Rectal smooth muscle tissue (tissue), 1 donor: Measurements from ENCODE around the gene MOB1A.

Experiments used
- H3K27ac ChIP-seq: one replicate; pipeline ENCODE4 v1.7.0; 2013; ENCODE audit warnings: low read depth, low read length, inconsistent platforms
- H3K27me3 ChIP-seq: one replicate; pipeline ENCODE4 v1.7.0; 2013; ENCODE audit warnings: low read length; ENCODE audit not compliant: control insufficient read depth, insufficient read depth
- H3K36me3 ChIP-seq: one replicate; pipeline ENCODE4 v1.7.0; 2013; ENCODE audit warnings: low read length; ENCODE audit not compliant: control insufficient read depth, insufficient read depth
- H3K4me1 ChIP-seq: one replicate; pipeline ENCODE4 v1.7.0; 2013; ENCODE audit warnings: low read length; ENCODE audit not compliant: control insufficient read depth, insufficient read depth
- H3K4me3 ChIP-seq: one replicate; pipeline ENCODE4 v1.7.0; 2013; ENCODE audit warnings: low read length
- H3K9ac ChIP-seq: one replicate; pipeline ENCODE4 v1.7.0; 2013; ENCODE audit warnings: low read length

Gene MOB1A

DNA sequence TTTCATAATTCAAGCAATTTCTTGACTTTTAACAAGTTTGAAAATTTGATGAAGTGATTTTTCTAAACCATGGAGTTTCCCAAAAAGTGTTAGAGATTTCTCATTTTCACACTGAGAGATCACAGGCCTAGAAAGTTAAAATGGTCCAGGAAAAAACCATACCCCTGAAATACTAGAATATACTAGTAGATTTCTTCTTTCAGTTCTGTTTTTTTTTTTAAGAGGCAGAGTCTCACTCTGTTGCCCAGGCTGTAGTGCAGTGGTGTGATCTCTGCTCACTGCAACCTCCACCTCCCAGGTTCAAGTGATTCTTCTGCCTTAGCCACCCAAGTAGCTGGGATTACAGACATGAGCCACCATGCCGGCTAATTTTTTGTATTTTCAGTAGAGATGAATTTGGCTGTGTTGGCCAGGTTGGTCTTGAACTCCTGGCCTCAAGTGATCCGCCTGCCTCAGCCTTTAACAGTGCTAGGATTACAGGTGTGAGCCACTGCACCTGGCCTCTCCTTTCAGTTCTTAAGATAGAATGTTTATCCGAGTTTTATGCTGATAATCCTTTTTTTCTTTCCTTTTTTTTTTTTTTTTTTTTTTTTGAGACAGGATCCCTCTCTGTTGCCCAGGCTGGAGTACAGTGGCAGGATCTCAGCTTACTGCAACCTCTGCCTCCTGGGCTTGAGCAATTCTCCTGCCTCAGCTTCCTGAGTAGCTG, 34.2 kb upstream of the MOB1A start:
- Histone ChIP-seq H3K36me3 (no peaks in the 10 kb centered on the region), H3K27me3 (no peaks in the 10 kb centered on the region), H3K4me3 (no peak overlapping the region), H3K9ac (no peak overlapping the region), H3K27ac (no peak overlapping the region), H3K4me1 (no peaks in the 10 kb centered on the region)

DNA sequence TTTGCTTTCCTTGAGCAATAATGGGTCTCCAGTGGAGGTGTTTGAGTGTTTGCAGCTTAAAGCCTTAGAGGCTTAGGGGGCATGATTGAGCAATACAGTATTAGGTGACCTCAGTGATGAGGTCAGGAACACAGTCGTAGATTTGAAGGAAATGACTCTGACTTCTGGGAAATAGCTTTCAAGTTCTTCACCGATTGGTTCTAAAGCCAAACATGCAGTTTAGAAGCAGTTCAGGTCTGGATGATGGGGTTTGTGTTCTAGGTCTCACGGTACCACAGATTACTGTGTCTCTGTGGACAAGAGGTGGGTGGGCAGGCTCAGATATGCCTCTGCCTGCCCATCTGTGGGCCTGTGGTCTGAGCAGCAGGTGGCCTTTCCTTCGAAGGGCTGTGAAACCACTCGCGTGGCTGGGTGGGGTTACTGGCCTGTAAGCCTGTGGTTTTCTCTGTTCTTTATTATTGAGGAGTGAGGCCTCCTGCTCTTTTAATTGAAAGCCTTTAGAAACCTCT, 27.6 kb upstream of the MOB1A start:
- Histone ChIP-seq H3K4me3 (no peak overlapping the region), H3K36me3 (no peaks in the 10 kb centered on the region), H3K27me3 (no peaks in the 10 kb centered on the region), H3K9ac (no peak overlapping the region), H3K27ac (no peak overlapping the region), H3K4me1 (no peaks in the 10 kb centered on the region)

DNA sequence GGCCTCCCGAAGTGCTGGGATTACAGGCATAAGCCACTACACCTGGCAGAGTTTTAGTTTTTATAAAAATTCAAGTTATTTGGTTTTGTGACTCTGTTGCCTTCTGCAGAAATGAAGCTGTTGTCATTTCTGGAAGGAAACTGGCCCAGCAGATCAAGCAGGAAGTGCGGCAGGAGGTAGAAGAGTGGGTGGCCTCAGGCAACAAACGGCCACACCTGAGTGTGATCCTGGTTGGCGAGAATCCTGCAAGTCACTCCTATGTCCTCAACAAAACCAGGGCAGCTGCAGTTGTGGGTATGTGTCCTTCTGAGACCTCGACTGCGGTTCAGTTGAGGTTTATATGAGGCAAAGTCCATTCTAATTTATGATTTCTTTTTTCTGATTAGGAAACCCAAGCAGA, 26.9 kb upstream of the MOB1A start:
- no peaks in the 10 kb centered on the region for H3K27me3 ChIP-seq
- H3K4me1 ChIP-seq, result no peaks in the 10 kb centered on the region
- no peak overlapping the region for H3K4me3 ChIP-seq
- no peak overlapping the region for H3K9ac ChIP-seq
- no peaks in the 10 kb centered on the region for H3K36me3 ChIP-seq
- H3K27ac ChIP-seq, result no peak overlapping the region

DNA sequence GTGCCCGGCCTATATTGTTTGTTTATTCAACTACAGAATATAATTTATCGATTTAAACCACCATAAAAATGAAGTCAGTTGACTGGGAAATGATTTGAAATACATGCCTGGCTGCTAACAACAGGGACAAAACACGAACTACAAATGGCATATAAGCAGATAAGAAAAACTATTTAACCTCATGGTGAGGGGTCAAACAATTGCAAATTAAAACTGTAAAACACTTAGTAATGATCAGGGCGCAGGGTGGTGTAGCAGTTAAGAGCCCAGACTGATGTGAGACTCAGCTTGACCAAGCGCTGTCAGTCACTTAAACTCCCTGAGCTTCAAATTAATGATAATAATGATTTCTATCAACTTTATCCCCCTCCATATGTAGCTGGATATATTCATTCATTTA, 26.4 kb upstream of the MOB1A start:
- Histone ChIP-seq H3K9ac (no peak overlapping the region), H3K27me3 (no peaks in the 10 kb centered on the region), H3K36me3 (no peaks in the 10 kb centered on the region), H3K4me1 (no peaks in the 10 kb centered on the region), H3K4me3 (no peak overlapping the region), H3K27ac (no peak overlapping the region)

DNA sequence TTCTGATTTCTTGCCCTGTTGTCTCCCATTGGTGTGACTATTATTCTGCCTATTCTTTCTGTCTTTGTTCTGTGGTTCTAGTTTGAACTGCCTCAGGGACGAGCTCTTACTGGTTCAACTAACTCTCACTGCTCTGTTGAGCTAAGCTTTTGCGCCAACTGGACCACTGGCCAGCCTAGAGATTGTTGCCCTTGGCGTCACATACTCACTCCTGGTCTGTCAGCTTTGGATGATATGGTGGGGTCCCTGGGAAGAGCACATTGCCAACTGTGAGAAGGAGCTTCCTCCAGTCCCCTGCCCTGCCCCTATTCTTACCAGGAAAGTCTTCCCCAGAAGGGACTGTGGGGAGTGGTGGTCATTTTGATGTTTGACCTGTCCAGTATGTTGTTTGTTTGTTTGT, 25.8 kb upstream of the MOB1A start:
- Histone ChIP-seq H3K36me3 (no peaks in the 10 kb centered on the region), H3K4me1 (no peaks in the 10 kb centered on the region), H3K4me3 (no peak overlapping the region), H3K9ac (no peak overlapping the region), H3K27ac (no peak overlapping the region), H3K27me3 (no peaks in the 10 kb centered on the region)

DNA sequence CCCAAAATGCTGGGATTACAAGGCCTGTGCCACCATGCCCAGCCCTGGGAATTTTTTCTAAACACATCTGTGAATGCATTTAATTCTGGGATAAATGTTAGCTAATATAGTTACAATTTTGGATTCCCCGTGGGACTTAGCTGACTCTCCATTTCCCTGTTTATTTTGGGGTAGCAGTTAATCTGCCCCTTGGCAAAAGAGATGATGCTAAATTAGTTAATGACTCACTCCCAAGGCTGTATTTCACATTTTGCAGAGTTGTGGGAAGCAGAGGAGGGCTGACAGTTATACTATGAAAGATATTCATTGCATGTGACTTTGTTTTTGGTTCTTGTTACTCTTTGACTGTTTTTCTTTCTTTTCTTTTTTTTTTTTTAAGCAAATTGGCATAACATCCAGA, 22.9 kb upstream of the MOB1A start:
- no peak overlapping the region for H3K4me3 ChIP-seq
- no peaks in the 10 kb centered on the region for H3K36me3 ChIP-seq
- no peak overlapping the region for H3K27ac ChIP-seq
- H3K27me3 ChIP-seq, result no peaks in the 10 kb centered on the region
- H3K4me1 ChIP-seq, result no peaks in the 10 kb centered on the region
- H3K9ac ChIP-seq, result no peak overlapping the region

DNA sequence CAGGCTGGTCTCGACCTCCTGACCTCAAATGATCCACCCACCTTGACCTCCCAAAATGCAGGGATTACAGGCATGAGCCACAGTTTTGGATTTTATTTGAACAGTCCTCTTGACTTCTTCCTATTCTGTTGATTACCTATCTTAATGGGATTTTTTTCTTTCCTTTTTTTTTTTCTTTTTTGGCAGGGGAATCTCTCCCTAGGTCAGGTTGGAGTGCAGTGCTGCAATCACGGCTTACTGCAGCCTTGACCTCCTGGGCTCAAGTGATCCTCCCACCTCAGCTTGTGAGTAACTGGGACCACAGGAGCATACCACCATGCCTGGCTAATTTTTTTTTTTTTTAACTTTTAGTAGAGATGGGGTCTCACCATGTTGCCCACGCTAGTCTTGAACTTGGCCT, 22.5 kb upstream of the MOB1A start:
- Histone ChIP-seq H3K4me3 (no peak overlapping the region), H3K9ac (no peak overlapping the region), H3K36me3 (no peaks in the 10 kb centered on the region), H3K27me3 (no peaks in the 10 kb centered on the region), H3K27ac (no peak overlapping the region), H3K4me1 (no peaks in the 10 kb centered on the region)

DNA sequence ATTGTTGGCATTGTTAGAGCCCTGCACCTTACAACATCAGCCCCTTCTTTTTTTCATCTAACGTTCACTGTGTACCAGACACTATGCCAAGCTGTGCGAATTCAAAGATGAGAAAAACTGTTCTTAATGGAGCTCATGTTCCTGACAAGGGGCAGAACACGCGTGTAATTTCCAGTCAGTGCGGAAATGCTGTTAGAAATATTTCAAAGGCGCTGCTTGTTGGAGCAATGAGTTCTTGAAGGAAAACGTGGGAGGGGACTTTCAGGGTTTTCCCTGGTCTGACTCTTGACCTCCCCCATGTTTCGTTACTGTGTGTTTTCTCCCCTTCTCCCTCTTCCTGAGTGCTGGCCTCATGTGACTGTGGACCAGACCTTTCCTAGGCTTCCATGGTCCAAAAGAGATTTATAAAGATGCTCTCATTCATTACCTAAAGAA, 21.2 kb upstream of the MOB1A start:
- Histone ChIP-seq H3K4me3 (peak overlapping the region; percentile 68), H3K27me3 (no peaks in the 10 kb centered on the region), H3K4me1 (no peaks in the 10 kb centered on the region), H3K27ac (no peak overlapping the region), H3K36me3 (no peaks in the 10 kb centered on the region), H3K9ac (no peak overlapping the region)

DNA sequence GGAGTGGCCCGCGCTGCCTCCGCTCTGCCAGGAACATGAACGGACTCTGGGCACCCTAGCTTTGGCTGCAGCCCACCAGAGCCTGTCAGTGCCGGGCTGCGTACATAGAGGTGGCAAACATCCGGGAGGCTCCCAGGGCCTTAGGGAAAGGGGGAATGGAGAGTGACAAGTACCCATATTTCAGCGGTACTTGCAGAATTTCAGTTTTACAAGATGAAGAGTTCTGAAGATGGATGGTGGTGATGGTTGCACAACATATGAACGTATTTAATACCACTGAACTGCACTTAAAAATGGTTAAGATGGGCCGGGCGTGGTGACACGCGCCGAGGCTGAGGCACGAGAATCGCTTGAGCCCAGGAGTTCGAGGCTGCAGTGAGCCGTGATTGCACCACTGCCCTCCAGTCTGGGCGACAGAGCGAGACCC, 20.6 kb upstream of the MOB1A start:
- no peaks in the 10 kb centered on the region for H3K36me3 ChIP-seq
- no peak overlapping the region for H3K27ac ChIP-seq
- H3K27me3 ChIP-seq, result no peaks in the 10 kb centered on the region
- no peak overlapping the region for H3K9ac ChIP-seq
- H3K4me1 ChIP-seq, result no peaks in the 10 kb centered on the region
- peak overlapping the region; percentile 68 for H3K4me3 ChIP-seq

DNA sequence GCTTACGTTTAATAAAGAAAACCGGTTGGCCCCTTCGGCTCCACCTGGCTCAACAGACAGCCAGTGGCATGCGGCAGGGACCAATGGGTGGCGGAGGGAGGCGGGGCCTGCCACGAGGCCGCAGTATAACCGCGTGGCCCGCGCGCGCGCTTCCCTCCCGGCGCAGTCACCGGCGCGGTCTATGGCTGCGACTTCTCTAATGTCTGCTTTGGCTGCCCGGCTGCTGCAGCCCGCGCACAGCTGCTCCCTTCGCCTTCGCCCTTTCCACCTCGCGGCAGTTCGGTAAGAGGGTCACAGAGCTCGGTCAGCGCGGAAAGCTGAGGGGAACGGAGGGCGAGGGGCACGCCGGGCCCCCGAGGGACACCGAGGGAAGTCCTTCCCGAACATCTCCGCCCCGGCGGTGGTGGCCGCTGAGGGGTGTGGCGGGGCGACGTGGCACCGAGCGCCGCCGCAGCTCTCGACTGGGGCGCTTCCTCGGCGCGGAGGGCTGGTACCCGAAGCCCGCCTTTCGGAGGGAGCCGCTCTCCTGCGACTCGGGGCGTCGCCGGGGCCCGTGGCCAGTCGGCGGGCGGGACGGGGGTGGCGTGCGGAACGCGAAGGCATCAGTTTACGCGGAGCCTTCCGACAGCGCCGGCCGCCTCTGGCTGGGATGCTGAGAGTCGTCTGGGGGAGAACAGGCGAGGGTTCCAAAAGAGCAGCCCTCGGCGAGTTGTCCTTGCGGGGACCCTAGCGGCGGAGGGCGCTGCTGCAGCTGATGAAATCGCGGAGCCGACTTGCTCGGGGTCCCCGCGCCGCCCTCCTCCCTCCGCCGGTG, 20.0 kb upstream of the MOB1A start, which contains the start of gene MTHFD2:
Gene MTHFD2, plus strand, starts transcription at position 155 of the 814 bp plus-strand sequence. Its CDS starts 27 bp downstream, at position 182.
- Histone ChIP-seq H3K27me3 (no peaks in the 10 kb centered on the region), H3K9ac (no peak within 1 kb of the TSS), H3K4me3 (peak within 1 kb of the TSS; percentile 68), H3K4me1 (no peaks in the 10 kb centered on the region), H3K27ac (peak within 1 kb of the TSS; percentile 70), H3K36me3 (no peaks in the 10 kb centered on the region)

DNA sequence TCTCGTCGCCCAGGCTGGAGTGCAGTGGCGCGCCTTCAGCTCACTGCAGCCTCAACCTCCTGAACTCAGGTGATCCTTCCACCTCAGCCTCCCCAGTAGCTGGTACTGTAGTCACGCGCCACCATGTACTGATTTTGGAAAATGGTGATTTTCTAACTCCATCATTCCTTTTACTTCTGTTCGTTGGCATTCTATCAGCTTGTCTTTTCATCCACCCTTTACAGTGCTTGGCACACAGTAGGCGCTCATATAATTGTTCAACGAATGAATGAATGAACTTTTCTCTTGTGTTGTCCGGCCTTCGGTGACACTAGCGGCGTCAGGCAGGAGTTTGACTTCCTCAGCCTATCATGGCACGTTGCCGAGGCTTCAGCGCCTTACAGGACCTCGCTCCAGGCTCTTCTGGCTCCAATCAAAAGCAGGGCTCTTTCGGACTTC, 19.4 kb upstream of the MOB1A start:
- H3K9ac ChIP-seq, result no peak overlapping the region
- no peaks in the 10 kb centered on the region for H3K4me1 ChIP-seq
- H3K27ac ChIP-seq, result no peak overlapping the region
- H3K4me3 ChIP-seq, result peak overlapping the region; percentile 68
- no peaks in the 10 kb centered on the region for H3K27me3 ChIP-seq
- no peaks in the 10 kb centered on the region for H3K36me3 ChIP-seq

DNA sequence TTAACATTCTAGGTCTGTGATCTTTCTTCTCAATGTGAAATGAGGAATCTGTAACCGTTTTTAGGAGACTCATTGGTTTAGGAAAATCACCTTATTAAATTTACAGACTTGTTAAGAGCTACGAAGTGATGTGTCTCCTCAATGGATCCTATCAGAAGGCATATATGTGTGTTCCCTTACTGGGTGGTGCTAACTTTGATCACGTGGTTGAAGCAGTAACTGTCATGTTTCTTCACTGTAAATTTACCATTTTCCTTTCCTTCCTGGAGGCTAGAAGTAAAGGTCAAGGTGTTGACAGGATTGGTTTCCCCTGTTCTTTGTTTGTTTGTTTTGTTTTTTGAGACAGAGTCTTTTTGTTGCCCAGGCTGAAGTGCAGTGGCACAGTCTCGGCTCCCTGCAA, 18.4 kb upstream of the MOB1A start:
- H3K4me3 ChIP-seq, result no peak overlapping the region
- H3K36me3 ChIP-seq, result no peaks in the 10 kb centered on the region
- no peaks in the 10 kb centered on the region for H3K4me1 ChIP-seq
- H3K27ac ChIP-seq, result no peak overlapping the region
- H3K27me3 ChIP-seq, result no peaks in the 10 kb centered on the region
- no peak overlapping the region for H3K9ac ChIP-seq
